ENCODE data around the gene TSHR. TPM values are rescaled to one million over a fixed set of nuclear protein-coding genes. Genes with fewer than 3 reads are reported as not detected.

TSHR gene
- total RNA-seq, 4 donors from 2014 or later, result 0.62 to 0.73 TPM; not detected in 2

DNA sequence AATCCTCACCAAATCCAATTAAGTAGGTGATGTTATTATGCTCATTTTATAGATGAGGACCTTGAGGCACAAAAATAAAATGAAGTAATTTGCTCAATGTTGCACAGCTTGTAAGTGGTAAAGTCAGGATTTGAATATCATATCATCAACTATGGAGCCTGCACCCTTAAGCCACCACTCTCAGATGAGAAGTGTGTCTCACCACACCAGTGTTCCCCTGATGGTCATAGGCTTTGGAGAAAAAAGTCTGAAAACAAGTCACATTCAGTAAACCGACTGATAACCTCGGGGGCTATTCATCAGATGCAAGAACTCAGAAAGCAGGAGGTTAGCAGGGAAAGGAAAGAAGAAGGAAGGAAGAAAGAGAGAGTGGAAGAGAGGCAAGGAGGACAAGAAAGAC lies 2.8 kb downstream of the TSHR start:
- Histone ChIP-seq H3K4me3 (no peak overlapping the region), H3K9me3 (no peaks in the 10 kb centered on the region), H3K27me3 (no peaks in the 10 kb centered on the region), H3K4me1 (no peaks in the 10 kb centered on the region), H3K27ac (no peak overlapping the region), H3K36me3 (no peaks in the 10 kb centered on the region)
- no peak for DNase-seq
- TF ChIP-seq, protein P1, sequence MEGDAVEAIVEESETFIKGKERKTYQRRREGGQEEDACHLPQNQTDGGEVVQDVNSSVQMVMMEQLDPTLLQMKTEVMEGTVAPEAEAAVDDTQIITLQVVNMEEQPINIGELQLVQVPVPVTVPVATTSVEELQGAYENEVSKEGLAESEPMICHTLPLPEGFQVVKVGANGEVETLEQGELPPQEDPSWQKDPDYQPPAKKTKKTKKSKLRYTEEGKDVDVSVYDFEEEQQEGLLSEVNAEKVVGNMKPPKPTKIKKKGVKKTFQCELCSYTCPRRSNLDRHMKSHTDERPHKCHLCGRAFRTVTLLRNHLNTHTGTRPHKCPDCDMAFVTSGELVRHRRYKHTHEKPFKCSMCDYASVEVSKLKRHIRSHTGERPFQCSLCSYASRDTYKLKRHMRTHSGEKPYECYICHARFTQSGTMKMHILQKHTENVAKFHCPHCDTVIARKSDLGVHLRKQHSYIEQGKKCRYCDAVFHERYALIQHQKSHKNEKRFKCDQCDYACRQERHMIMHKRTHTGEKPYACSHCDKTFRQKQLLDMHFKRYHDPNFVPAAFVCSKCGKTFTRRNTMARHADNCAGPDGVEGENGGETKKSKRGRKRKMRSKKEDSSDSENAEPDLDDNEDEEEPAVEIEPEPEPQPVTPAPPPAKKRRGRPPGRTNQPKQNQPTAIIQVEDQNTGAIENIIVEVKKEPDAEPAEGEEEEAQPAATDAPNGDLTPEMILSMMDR (IDR thresholded peaks at IDR 0.05), result no peak
- no peak for TF ChIP-seq POLR2A (IDR thresholded peaks at IDR 0.05)
- intact Hi-C loops (cut with DNase I; ENCODE audit: low total_unique reads), result no loop called here

DNA sequence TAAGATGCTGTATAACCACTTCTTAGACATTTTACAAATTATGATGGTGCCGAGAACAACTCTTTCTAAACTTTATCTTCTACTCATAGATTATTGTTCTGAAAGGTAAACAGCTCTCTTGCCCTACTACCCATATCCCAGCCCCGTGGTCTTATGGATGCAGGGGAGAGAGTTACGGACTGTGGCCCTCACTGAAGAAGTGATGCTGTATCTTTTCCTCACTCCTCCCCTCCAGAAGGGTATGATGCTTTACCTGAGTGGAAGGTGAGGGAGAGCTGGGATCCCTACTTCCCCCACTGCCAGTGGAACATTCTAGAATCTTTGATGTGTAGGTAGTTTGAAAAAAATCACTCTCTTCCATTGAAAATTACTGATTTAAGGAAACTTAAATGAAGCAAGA lies 3.5 kb downstream of the TSHR start:
- intact Hi-C loops (cut with DNase I; ENCODE audit: low total_unique reads), result no loop called here
- H3K27ac ChIP-seq, result no peak overlapping the region
- TF ChIP-seq POLR2A (IDR thresholded peaks at IDR 0.05), result no peak
- TF ChIP-seq, protein P1 (IDR thresholded peaks at IDR 0.05), result no peak
- H3K4me1 ChIP-seq, result no peaks in the 10 kb centered on the region
- no peaks in the 10 kb centered on the region for H3K36me3 ChIP-seq
- H3K27me3 ChIP-seq, result no peaks in the 10 kb centered on the region
- DNase-seq, result no peak
- no peak overlapping the region for H3K4me3 ChIP-seq
- no peaks in the 10 kb centered on the region for H3K9me3 ChIP-seq

DNA sequence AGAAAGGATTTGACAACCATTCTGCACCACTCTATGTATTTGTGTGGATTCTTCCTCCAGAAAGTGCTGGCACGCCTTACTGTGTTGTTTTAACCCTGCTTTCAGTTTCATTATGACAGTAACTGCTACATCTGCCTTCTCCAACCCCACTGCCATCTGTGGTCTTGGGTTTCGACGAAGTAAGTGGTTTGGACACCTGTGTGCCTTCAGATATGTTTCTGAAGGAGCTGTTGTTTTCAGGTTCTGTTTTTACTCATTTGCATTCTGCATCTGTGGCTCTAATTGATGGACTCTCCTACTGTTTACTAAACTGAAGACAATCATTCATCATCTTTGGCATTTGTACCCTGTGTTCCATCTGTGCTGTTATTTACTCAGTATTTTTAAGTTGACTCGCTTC lies 4.1 kb downstream of the TSHR start:
- Histone ChIP-seq H3K4me3 (no peak overlapping the region), H3K36me3 (no peaks in the 10 kb centered on the region), H3K27me3 (no peaks in the 10 kb centered on the region), H3K27ac (no peak overlapping the region), H3K4me1 (no peaks in the 10 kb centered on the region), H3K9me3 (no peaks in the 10 kb centered on the region)
- DNase-seq, result no peak
- intact Hi-C loops (cut with DNase I; ENCODE audit: low total_unique reads), result no loop called here
- TF ChIP-seq, protein P1 (IDR thresholded peaks at IDR 0.05), result no peak
- TF ChIP-seq POLR2A (IDR thresholded peaks at IDR 0.05), result no peak

DNA sequence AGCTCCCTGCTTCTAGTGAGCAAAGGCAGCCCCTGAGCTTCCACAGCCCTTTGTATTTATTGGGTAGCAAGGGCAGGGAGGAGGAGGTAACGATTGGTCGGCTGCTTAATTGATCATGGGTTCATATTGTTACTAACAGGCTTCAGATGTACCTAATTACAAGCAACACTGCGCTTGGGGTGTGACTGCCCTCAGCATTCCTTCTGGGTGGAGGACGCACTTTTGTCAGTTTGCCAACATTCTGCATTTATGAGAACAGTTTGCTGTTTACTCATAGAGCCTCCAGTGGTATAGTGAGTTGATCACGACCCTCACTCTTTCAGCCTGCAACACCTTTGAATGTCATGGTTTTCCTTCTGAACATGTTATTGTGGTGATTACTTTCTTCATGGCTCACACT lies 9.6 kb downstream of the TSHR start:
- intact Hi-C loops (cut with DNase I; ENCODE audit: low total_unique reads), result no loop called here
- no peaks in the 10 kb centered on the region for H3K9me3 ChIP-seq
- H3K27ac ChIP-seq, result no peak overlapping the region
- no peak for TF ChIP-seq POLR2A (IDR thresholded peaks at IDR 0.05)
- TF ChIP-seq, protein P1 (IDR thresholded peaks at IDR 0.05), result no peak
- no peaks in the 10 kb centered on the region for H3K36me3 ChIP-seq
- H3K4me1 ChIP-seq, result no peaks in the 10 kb centered on the region
- no peak overlapping the region for H3K4me3 ChIP-seq
- DNase-seq, result no peak
- no peaks in the 10 kb centered on the region for H3K27me3 ChIP-seq

DNA sequence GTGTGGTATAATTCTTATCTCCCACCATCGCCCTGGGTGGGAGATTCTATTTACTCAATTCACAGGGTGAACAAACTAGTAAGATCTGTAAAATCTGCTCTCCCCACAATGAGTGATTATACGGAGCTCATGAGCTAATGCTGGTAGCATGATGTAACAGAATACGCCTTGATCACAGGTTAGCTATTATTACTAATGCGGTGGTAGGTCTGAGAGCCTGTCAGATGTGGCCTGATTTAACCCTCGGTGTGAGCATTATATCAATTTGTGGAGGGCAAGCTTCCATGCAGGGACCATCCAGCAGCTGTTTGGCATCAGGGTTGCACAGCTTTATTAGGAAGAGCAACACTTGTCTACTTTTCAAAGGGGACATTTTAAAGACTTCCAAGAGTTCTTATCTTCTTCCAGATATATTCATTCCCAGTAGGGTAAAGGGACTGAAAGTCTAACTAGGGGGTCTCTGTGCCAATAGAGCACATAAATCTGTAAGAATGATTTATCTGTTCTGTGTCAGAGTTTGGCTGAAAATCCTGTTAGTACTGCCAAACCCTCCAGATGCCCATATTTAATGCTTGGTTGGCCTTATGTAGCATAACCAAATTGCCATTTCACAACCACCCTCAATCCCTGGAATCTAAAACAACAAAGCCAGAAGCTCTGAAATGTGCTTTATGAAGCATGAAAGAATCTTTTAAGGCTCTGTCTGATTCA lies 18.7 kb downstream of the TSHR start:
- intact Hi-C loops (cut with DNase I; ENCODE audit: low total_unique reads), result no loop called here
- peak in 1 of 2 donors; percentile 20 for DNase-seq
- TF ChIP-seq, protein P1 (IDR thresholded peaks at IDR 0.05), result no peak
- TF ChIP-seq POLR2A (IDR thresholded peaks at IDR 0.05), result no peak
- H3K9me3 ChIP-seq, result no peaks in the 10 kb centered on the region
- H3K4me1 ChIP-seq, result no peaks in the 10 kb centered on the region
- H3K4me3 ChIP-seq, result no peak overlapping the region
- no peaks in the 10 kb centered on the region for H3K36me3 ChIP-seq
- no peaks in the 10 kb centered on the region for H3K27me3 ChIP-seq
- peak overlapping the region; percentile 14 to 31 for H3K27ac ChIP-seq
